HG03558 (cell line): Measurements from ENCODE around the gene ABI1.

ENCODE experiments used
- ATAC-seq: cut with Tn5 transposase; IDR thresholded peaks from one replicate; pipeline ENCODE4 v1.9.1; 2021; ENCODE audit warnings: moderate number of reproducible peaks; ENCODE audit not compliant: unreplicated experiment; ENCODE audit errors: extremely low read depth

ABI1 gene

GRCh38 chr10:26725837-26726727 lies 134.7 kb downstream of the ABI1 start:
- no peak for ATAC-seq

GRCh38 chr10:26723016-26723415 lies 137.7 kb downstream of the ABI1 start:
- ATAC-seq, result no peak

DNA sequence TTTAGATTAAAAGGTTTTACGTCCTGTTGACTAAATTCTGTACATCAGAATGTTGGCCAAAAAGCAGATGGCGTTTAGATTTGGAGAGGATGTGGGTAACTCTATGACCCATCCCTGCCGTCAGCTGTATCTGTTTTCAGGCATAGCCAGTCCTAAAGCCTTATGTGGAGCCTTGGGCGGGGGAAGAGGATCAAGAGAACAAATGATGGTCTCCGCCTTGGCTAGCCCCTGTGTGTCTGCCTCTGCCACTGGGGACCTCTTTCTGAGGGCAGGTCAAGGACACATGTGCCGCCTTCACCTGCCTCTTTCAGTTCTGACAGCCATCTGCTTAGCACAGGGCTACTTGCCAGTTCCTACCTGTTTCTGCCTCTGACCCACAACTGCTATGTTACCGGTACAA lies 139.2 kb downstream of the ABI1 start:
- ATAC-seq, result no peak

- ATAC-seq, result no peak
Observed at GRCh38 chr10:26717476-26717875, 143.3 kb downstream of the ABI1 start.

GRCh38 chr10:26715137-26715487 lies 145.6 kb downstream of the ABI1 start:
- ATAC-seq, result no peak

DNA sequence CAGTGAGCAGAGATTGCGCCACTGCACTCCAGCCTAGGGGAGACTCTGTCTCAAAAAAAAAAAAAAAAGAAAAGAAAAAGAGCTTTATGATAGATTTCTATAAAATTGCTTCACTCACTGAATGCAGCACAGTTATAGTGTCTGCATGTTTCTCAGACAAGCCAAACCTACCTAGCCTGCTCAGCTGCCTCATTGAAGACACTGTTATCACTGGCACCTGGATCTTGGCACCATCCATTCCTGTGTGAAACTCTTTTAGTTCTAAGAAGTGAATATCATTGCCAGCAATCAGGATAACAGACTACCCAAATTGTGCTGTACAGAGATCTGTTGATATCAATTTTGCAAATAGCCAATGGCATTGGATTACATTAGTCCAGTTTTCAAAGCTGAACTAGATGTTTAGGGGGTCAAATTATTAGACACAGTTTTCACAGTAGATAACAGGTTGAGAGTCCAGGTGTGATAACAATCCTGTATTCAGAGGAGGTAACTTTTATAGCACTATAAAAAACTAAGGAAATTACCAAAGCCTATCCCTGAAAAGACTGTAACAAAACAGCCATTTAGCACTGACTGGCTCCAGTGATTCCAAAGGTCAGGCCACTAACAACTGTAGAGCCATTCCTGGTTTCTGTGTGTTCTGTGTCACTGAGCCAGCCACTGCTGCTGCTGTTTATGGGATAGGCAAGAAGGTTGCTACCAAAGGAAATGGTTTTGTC lies 146.2 kb downstream of the ABI1 start:
- no peak for ATAC-seq

- no peak for ATAC-seq
Observed at GRCh38 chr10:26711324-26711723, 149.4 kb downstream of the ABI1 start.

DNA sequence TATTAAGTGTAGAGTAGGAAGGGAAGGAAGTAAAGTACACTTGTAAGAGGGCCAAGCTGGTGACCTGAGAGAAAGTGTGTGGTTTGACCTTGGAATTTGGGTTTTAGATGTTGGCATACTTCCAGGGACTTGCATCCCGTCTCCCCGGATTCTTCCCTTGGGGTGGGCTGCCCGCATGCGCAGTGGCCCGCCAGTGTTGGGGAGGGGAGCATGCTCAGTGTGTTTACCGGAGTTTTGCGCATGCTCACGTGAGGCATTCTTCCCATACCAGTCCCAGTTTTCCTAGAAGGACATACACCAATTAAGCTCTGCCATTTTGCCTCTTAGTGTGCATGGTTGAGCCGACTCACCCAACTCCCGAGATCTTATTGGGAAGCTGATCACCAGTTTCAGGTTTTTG lies 153.8 kb downstream of the ABI1 start:
- ATAC-seq, result no peak

GRCh38 chr10:26706206-26706605 lies 154.6 kb downstream of the ABI1 start:
- no peak for ATAC-seq

DNA sequence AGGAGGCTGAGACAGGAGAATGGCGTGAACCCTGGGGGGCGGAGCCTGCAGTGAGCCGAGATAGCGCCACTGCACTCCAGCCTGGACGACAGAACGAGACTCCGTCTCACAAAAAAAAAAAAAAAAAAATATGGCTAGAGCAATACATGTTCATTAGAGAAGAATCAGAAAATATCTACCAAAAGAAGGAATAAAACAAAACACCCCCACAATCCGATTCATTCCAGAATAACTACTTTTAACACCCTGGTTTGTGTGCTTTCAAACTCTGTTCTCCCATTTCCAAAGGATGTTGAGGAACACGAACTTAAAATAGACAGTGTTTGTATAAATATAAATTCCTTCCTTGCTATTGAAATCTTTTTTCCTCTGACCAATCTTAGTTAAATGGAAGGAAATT lies 156.8 kb downstream of the ABI1 start:
- no peak for ATAC-seq

- no peak for ATAC-seq
Observed at GRCh38 chr10:26703096-26703495, 157.7 kb downstream of the ABI1 start.

DNA sequence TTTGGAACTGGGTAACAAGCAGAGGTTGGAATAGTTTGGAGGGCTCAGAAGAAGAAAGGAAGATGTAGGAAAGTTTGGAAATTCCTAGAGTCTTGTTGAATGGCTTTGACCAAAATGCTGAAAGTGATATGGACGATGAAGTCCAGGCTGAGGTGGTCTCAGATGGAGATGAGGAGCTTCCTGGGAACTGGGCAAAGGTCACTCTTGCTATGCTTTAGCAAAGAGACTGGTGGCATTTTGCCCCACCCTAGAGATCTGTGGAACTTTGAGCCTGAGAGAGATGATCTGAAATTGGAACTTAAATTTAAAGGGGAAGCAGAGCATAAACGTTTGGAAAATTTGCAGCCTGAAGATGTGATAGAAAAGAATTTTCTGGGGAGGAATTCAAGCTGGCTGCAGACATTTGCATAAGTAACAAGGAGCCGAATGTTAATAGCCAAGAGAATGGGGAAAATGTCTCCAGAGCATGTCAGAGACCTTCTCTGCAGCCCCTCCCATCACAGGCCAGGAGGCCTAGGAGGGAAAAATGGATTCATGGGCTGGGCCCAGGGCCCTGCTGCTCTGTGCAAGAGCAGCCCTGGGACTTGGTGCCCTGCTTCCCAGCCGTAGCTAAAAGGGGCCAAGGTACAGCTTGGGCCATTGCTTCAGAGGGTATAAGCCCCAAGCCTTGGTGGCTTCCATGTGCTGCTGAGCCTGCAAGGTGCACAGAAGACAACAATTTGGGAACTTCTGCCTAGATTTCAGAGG lies 159.7 kb downstream of the ABI1 start:
- no peak for ATAC-seq

DNA sequence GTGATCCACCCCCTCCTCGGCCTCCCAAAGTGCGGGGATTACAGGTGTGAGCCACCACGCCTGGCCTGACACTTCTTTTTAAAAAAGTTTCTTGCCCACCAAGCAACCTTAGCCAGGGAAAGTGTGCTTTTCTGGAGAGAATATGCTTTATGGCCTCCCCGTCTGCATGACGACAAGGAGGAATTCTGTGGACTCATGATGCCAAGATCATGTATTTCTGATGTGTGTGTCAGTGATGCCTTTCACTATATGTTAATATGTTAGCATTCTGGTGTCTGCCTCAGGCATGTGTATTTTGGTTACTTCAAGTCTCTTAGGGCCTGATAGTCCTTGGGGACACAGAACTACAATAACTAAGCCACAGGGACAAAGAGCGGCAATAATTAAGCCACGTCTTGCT lies 161.1 kb downstream of the ABI1 start:
- no peak for ATAC-seq

GRCh38 chr10:26698909-26699308 lies 161.8 kb downstream of the ABI1 start:
- ATAC-seq, result no peak

GRCh38 chr10:26697922-26698608 lies 162.7 kb downstream of the ABI1 start:
- no peak for ATAC-seq

DNA sequence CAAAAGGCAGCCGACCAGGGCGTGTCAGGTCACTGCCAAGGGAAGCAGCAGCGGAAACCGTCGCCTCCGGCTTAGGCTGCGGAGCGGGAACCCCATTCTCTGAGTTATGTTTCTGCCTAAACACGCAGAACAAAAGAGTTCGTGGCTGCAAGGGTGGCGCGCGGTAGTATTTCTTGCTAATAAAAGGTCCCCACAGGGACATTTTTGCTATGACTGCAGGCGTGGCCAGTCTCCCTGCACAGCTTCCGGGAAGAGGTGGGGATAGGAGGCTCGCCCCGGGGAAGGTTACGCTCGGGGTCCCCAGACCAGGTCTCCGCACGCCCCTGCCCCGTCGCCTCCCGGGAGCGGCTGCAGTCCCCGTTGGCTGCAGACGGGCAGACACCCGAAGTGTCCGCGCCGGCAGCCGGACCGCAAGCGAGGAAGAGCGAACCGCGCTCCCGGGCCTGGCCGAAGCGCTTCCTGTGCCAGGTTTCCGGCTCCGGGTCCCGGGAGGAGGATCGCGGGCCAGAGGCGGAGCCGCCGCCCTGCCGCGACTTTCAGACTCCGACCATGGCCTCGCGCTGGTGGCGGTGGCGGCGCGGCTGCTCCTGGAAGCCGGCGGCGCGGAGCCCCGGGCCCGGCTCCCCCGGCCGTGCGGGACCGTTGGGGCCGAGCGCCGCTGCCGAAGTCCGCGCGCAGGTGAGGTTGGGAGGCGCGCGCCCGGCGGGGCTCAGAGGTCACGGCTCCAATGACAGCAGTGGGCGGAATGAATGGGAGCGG lies 163.4 kb downstream of the ABI1 start, which contains the start of gene PDSS1:
PDSS1 (plus strand) TSS at position 539 of the 759 bp plus-strand sequence; CDS start at position 550, 11 bp downstream.
- peak; percentile 58 for ATAC-seq

DNA sequence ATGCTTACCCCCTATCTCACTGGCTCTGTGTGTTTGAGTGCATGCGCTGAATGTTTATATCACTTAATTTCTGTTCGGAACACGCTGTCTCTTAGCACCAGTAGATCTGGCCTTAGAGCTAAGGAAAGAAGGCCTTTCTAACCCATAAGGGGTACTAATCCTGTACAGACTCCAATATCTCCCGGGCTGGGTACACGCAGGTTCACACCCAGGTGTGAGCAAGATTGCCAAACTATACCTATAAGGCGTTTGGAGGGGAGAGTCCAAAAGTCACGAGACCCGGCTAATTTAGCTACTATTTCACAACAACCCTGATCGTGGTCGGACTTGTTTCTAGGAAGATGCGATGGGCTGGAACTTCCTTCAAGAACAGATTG lies 164.0 kb downstream of the ABI1 start:
- peak; percentile 9 for ATAC-seq
